GM12878 (cell line): ENCODE data around the gene SLC7A5. TPM values are rescaled to one million over a fixed set of nuclear protein-coding genes. Genes with fewer than 3 reads are reported as not detected.

Experiments used
- BACH1 ChIP-seq: fragments of 450-650 bp; IDR thresholded peaks from 2 replicates; pipeline ENCODE4 v1.6.1; 2017; ENCODE audit warnings: mild to moderate bottlenecking, borderline replicate concordance
- CHD4 ChIP-seq: fragments of 200-600 bp; sonication (generic); IDR thresholded peaks from 2 replicates; pipeline ENCODE4 v1.6.1; 2016; ENCODE audit warnings: mild to moderate bottlenecking
- CREM ChIP-seq: IDR thresholded peaks from 2 replicates; pipeline ENCODE4 v1.6.1; 2014; ENCODE audit warnings: antibody characterized with exemption, low read depth
- ESRRA ChIP-seq: IDR thresholded peaks from 2 replicates; pipeline ENCODE4 v1.6.1; 2012; ENCODE audit warnings: mild to moderate bottlenecking, low read length, improper control_type of control experiment
- ETV6 ChIP-seq, 2 experiments: fragments of 450-650 bp in 1 of 2; IDR thresholded peaks in 1 of 2; conservative IDR thresholded peaks in 1 of 2; 2 replicates each; pipeline ENCODE4 v1.6.1; 2014; ENCODE audit warnings: antibody characterized with exemption in 1 of 2, borderline replicate concordance in 1 of 2, low read depth in 1 of 2, mild to moderate bottlenecking in 1 of 2, moderate library complexity in 1 of 2
- HCFC1 ChIP-seq: fragments of 150-350 bp; IDR thresholded peaks from 2 replicates; pipeline ENCODE4 v1.6.1; 2014; ENCODE audit warnings: low read length
- HSF1 ChIP-seq: fragments of 150-350 bp; IDR thresholded peaks from 2 replicates; pipeline ENCODE4 v1.6.1; 2014; ENCODE audit warnings: mild to moderate bottlenecking, low read depth, low read length
- IRF5 ChIP-seq: fragments of 450-650 bp; IDR thresholded peaks from 2 replicates; pipeline ENCODE4 v1.6.1; 2017; ENCODE audit warnings: borderline replicate concordance
- KDM1A ChIP-seq: fragments of 200-600 bp; sonication (generic); IDR thresholded peaks from 2 replicates; pipeline ENCODE4 v1.6.1; 2016; ENCODE audit warnings: borderline replicate concordance
- MLLT1 ChIP-seq: fragments of 450-650 bp; IDR thresholded peaks from 2 replicates; pipeline ENCODE4 v1.6.1; 2016; ENCODE audit warnings: mild to moderate bottlenecking
- MXI1 ChIP-seq: fragments of 150-350 bp; IDR thresholded peaks from 2 replicates; pipeline ENCODE4 v1.6.1; 2011; ENCODE audit warnings: low read depth, mild to moderate bottlenecking, inconsistent platforms, low read length, improper control_type of control experiment
- PAX8 ChIP-seq: fragments of 450-650 bp; IDR thresholded peaks from 2 replicates; pipeline ENCODE4 v1.6.1; 2017; ENCODE audit warnings: mild to moderate bottlenecking, moderate library complexity
- PML ChIP-seq: IDR thresholded peaks from 2 replicates; pipeline ENCODE4 v1.6.1; 2012; ENCODE audit warnings: low read length, inconsistent platforms
- USF1 ChIP-seq: IDR thresholded peaks from 2 replicates; pipeline ENCODE4 v1.6.1; 2011; ENCODE audit warnings: borderline replicate concordance, low read depth, mild to moderate bottlenecking, moderate library complexity, mixed read lengths, low read length; ENCODE audit not compliant: insufficient read depth; ENCODE audit errors: extremely low read length
- YBX1 ChIP-seq: fragments of 450-650 bp; IDR thresholded peaks from 2 replicates; pipeline ENCODE4 v1.6.1; 2016; ENCODE audit warnings: antibody characterized with exemption
- ZBTB11 ChIP-seq: fragments of 450-650 bp; formaldehyde crosslinking; IDR thresholded peaks from 2 replicates; pipeline ENCODE4 v1.5.0; 2022; ENCODE audit warnings: mild to moderate bottlenecking, missing genetic modification characterization
- ZBTB33 ChIP-seq: fragments of 450-650 bp; IDR thresholded peaks from 2 replicates; pipeline ENCODE4 v1.6.1; 2017; ENCODE audit warnings: mild to moderate bottlenecking
- ZNF274 ChIP-seq: IDR thresholded peaks from one replicate; pipeline ENCODE4 v1.8.0; 2011; ENCODE audit not compliant: insufficient read length, insufficient read depth
- polyA plus RNA-seq, 11 experiments: library from polyadenylated mRNA; depleted of rRNA in 4 of 11; unstranded in 6 of 11; stranded (reverse) in 5 of 11; fragments of >200 nt; fragmentation: Nextera tagmentation in 4 of 11; fragmentation: Illumina TruSeq in 1 of 11; extraction: Ambion mirVana in 4 of 11; extraction: Trizol in 1 of 11; gene quantifications; 1 replicate in 1 of 11; 2 replicates in 10 of 11; pipeline versions ENCODE4 v1.2.1 to v1.2.3, GENCODE V29; 2011 to 2016; ENCODE audit warnings: inconsistent platforms in 2 of 11, missing spikeins in 2 of 11, low read depth in 1 of 11
- total RNA-seq, 4 experiments: library from RNA; depleted of rRNA in 3 of 4; stranded (reverse); fragments of >200 nt in 3 of 4; fragmentation: Illumina TruSeq in 1 of 4; extraction: Trizol in 1 of 4; gene quantifications; 2 replicates each; pipeline versions ENCODE4 v1.2.1 to v1.2.3, GENCODE V29; 2013 to 2021

The SLC7A5 gene
- total and polyA plus RNA-seq, 10 of the 15 experiments (the other 5 are each of a cell fraction or from before 2014, with no cell fraction given) = 2.3 to 101 (median 35.8) TPM

GRCh38 chr16:87780385-87780989 lies 88.8 kb downstream of the SLC7A5 start (continued):
- TF ChIP-seq USF1 = no peak
- TF ChIP-seq MLLT1 = 0 out of 2 replicates have a peak, but pooled peaks have one; percentile 54
- no peak for TF ChIP-seq KDM1A
- peak in 1 of 2 experiments; percentile 98; a peak in 2 of 4 replicates for TF ChIP-seq ETV6 (conservative IDR thresholded peaks at IDR 0.05 in 1 of 2, IDR thresholded peaks at IDR 0.05 in 1 of 2; ENCODE audit: borderline replicate concordance in 1 of 2, low read depth in 1 of 2)
- TF ChIP-seq BACH1 = no peak
- TF ChIP-seq ZBTB33 = no peak
- TF ChIP-seq YBX1 = no peak
- no peak for TF ChIP-seq HCFC1
- TF ChIP-seq MXI1 = no peak
- no peak for TF ChIP-seq ESRRA
- TF ChIP-seq IRF5 = no peak
- no peak for TF ChIP-seq CHD4
- TF ChIP-seq ZNF274 = no peak
- no peak for TF ChIP-seq CREM
- TF ChIP-seq HSF1 = no peak
- no peak for TF ChIP-seq PAX8
- TF ChIP-seq PML = 0 out of 2 replicates have a peak, but pooled peaks have one; percentile 35
- no peak for TF ChIP-seq ZBTB11 (CRISPR knock-in tag)
